Ovary (tissue), 9 donors: ENCODE measurements around the gene ZNF169. TPM values are rescaled to one million over a fixed set of nuclear protein-coding genes. Genes with fewer than 3 reads are reported as not detected.
"Not testable (repeated sequence)": the region's sequence is repeated elsewhere in the genome, so short reads cannot be mapped to it uniquely, and the experiment has no call there.

Source experiments
- DNase-seq, 5 donors: peaks; one replicate each; pipeline ENCODE4 v3.0.0-alpha.2; 2019 to 2020
- H3K27ac ChIP-seq, 2 donors: fragments of 200-600 bp; one replicate each; pipeline versions ENCODE4 v1.5.1 to v1.8.0; 2019 to 2022
- H3K27me3 ChIP-seq: fragments of 200-600 bp; one replicate; pipeline ENCODE4 v1.8.0; 2022
- H3K36me3 ChIP-seq: fragments of 200-600 bp; sonication (generic); one replicate; pipeline ENCODE4 v1.5.1; 2019
- H3K4me1 ChIP-seq: one replicate; pipeline ENCODE4 v1.8.1; 2013; ENCODE audit warnings: mild to moderate bottlenecking, moderate library complexity; ENCODE audit not compliant: insufficient read depth
- H3K4me3 ChIP-seq: fragments of 200-600 bp; sonication (generic); one replicate; pipeline ENCODE4 v1.5.1; 2017
- H3K9me3 ChIP-seq, 2 donors: fragments of 200-600 bp in 1 of 2; sonication (generic) in 1 of 2; one replicate each; pipeline versions ENCODE4 v1.5.1 to v1.8.1; 2013 to 2019; ENCODE audit warnings: mild to moderate bottlenecking in 1 of 2, moderate library complexity in 1 of 2
- EP300 ChIP-seq: sonication (generic); formaldehyde crosslinking; IDR thresholded peaks from one replicate; pipeline ENCODE4 v1.6.1; 2017; ENCODE audit warnings: antibody characterized with exemption
- POLR2A ChIP-seq: fragments of 450-650 bp; IDR thresholded peaks from one replicate; pipeline ENCODE4 v1.6.1; 2017; ENCODE audit warnings: antibody characterized with exemption, mild to moderate bottlenecking, moderate library complexity
- WGBS, 3 donors: extraction: QIAGEN DNeasy Blood & Tissue Kit in 1 of 3; methylation state at CpG; one replicate each; pipeline versions ENCODE4 v1.1.5 to v1.1.7; 2013 to 2017; 5-methylcytosine and 5-hydroxymethylcytosine counted together
- intact Hi-C, 4 donors: fragments of 100-400 bp; cut with DNase I; formaldehyde crosslinking; loops; one replicate each; pipeline versions ENCODE4 v1.11.0 to v1.15.1; 2022 to 2023
- polyA plus RNA-seq, 2 donors: library from polyadenylated mRNA; stranded (reverse); fragments of 200-250 nt in 1 of 2; fragments of 350-450 nt in 1 of 2; fragmentation: Illumina TruSeq in 1 of 2; extraction: RNeasy Lipid Tissue Mini Kit (QIAGEN cat#74804) in 1 of 2; gene quantifications; one replicate each; pipeline ENCODE4 v1.2.3, GENCODE V29; 2013 to 2014
- total RNA-seq, 7 donors: library from RNA; depleted of rRNA in 2 of 7; stranded (reverse); fragments of >200 nt in 2 of 7; fragmentation: NEBNext Ultra II Directional in 3 of 7; extraction: Animal tissue kit (Norgen Biotek cat#: 25700) in 3 of 7; gene quantifications; one replicate each; pipeline versions ENCODE4 v1.1.0 to v1.2.4, GENCODE V29; 2016 to 2023
- TF ChIP-seq, protein P1 (sequence below), 3 donors: fragments of 450-650 bp in 2 of 3; fragments of 200-600 bp in 1 of 3; IDR thresholded peaks; one replicate each; pipeline versions ENCODE4 v1.5.1 to v1.8.0; 2016 to 2022; ENCODE audit warnings: antibody characterized with exemption in 3 of 3, mild to moderate bottlenecking in 1 of 3
- donor health status: DM: no; HTN: no; CAD: no; lungs with moderate emphysema.
- donor health status: DM: no; HTN: no; CAD: no.
- donor health status: Bipolar disorder and iron deficiency.
- donor health status: DM: yes; HTN: yes; CAD: no.
- donor health status: DM: no; HTN: no; CAD: no.
- donor health status: DM: yes; HTN: yes; CAD: no.

ZNF169 gene
- total and polyA plus RNA-seq, 9 donors = 4.6 to 12.5 (median 6.6) TPM

DNA sequence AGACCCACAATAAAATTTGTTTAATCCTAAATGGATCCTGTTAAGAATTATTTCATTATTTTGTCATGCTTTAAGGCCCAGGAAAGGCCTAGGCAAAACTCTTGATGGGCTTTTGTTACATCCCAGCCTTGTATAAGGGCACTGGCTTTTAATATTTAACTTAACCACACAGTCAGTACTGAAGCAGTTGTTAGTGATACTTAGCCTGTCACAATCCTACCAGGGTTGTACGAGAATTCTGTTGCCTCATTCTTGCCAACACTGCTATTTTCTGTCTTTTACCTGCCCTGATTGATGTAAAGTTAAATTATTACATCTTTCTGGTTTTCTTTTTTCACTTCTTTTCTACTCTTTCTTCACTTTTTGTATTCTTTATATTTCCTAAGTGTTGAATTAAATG, 10.9 kb downstream of the ZNF169 start:
- Histone ChIP-seq H3K36me3 (no peaks in the 10 kb centered on the region), H3K9me3 (no peaks in the 10 kb centered on the region), H3K4me1 (no peaks in the 10 kb centered on the region), H3K27me3 (no peaks in the 10 kb centered on the region), H3K4me3 (no peak overlapping the region), H3K27ac (no peak overlapping the region)
- intact Hi-C loops = no loop called here
- WGBS, 3 donors = 91 to 98% (median 92%) methylated on average over 1 of the region's 1 CpG
- no peak for DNase-seq
- TF ChIP-seq, protein P1, sequence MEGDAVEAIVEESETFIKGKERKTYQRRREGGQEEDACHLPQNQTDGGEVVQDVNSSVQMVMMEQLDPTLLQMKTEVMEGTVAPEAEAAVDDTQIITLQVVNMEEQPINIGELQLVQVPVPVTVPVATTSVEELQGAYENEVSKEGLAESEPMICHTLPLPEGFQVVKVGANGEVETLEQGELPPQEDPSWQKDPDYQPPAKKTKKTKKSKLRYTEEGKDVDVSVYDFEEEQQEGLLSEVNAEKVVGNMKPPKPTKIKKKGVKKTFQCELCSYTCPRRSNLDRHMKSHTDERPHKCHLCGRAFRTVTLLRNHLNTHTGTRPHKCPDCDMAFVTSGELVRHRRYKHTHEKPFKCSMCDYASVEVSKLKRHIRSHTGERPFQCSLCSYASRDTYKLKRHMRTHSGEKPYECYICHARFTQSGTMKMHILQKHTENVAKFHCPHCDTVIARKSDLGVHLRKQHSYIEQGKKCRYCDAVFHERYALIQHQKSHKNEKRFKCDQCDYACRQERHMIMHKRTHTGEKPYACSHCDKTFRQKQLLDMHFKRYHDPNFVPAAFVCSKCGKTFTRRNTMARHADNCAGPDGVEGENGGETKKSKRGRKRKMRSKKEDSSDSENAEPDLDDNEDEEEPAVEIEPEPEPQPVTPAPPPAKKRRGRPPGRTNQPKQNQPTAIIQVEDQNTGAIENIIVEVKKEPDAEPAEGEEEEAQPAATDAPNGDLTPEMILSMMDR (IDR thresholded peaks at IDR 0.05) = no peak
- TF ChIP-seq POLR2A = no peak
- no peak for TF ChIP-seq EP300

DNA sequence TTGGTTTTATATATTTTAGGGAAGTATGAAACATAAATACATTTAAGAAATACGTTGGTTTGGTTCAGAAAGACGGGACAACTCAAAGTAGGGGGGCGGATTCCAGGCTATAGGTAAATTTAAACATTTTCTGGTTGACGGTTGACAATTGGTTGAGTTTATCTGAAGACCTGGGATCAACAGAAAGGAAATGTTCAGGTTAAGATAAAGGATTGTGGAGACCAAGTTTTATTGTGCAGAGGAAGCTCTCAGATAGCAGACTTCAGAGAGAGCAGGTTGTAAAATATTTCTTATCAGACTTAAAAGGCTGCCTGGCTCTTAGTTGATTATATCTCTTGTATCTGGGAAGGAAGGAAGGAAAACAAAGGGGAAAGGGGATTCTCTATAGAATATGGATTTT, 17.9 kb downstream of the ZNF169 start:
- H3K36me3 ChIP-seq, DNase-seq, H3K4me1 ChIP-seq, H3K27ac ChIP-seq, H3K27me3 ChIP-seq, intact Hi-C loops, H3K4me3 ChIP-seq, H3K9me3 ChIP-seq: not testable (repeated sequence)
- 93 to 98% (median 95%) methylated on average over 4 of the region's 4 CpGs for WGBS, 3 donors

DNA sequence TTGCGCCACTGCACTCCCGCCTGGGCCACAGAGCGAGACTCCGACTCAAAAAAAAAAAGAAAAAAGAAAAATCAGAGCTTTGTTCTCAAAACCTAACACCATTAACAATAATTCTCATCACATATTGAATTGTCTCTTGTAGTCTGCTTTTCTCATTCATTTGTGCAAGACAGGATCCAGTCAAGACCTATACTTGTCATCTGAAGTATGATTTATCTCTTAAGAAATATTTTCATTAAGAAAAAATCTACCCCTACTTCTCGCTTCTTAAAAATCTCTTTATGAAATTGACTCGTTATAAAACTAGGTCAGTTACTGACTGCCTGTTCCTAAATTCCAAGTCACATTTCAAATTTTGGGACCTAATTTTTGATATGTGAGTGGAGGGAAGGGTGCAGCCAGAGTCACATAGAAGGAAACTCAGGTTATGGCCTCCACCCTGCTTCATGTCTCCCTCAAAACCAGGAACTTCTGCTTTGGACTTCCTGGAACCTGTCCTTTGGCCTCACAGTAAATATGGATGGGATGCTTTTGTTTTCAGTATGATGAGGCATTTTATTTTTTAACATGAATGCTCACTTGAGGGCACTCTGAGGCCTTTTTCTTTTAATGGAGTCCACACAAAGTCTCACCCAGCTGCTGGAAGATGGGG, 18.9 kb downstream of the ZNF169 start:
- no peak for DNase-seq
- H3K27me3 ChIP-seq = no peaks in the 10 kb centered on the region
- H3K27ac ChIP-seq = no peak overlapping the region
- 85 to 99% (median 94%) methylated on average over 6 of the region's 6 CpGs for WGBS, 3 donors
- H3K4me3 ChIP-seq = no peak overlapping the region
- intact Hi-C loops = no loop called here
- no peaks in the 10 kb centered on the region for H3K9me3 ChIP-seq
- H3K36me3 ChIP-seq = no peaks in the 10 kb centered on the region
- H3K4me1 ChIP-seq = no peaks in the 10 kb centered on the region
- TF ChIP-seq, protein P1 (IDR thresholded peaks at IDR 0.05) = no peak
- TF ChIP-seq POLR2A (no peak), EP300 (no peak)

DNA sequence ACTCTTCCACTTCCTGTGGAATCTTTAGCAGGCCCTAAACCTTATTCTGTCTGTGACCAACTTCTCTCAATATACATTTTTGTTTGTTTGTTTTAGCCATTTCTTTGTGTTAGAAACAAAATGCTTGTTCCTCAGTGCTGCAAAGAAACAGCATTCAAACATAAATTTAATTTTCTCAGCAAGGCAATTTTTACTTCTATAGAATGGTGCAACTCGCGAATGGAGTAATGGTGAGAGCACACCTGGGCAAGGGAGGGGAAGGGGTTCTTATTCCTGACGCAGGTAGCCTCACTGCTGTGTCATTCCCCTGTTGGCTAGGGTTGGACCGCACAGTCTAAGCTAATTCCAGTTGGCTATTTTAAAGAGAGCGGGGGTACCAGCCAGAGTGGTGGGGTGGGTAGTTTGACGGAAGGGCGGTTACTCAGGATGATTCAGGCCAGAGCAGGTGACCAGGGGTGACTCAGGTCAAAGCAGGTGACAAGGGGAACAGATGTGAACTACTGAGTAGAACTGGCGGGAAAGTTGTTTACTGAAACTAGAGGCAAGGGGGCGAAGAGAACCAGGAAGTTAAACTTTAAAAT, 21.4 kb downstream of the ZNF169 start:
- intact Hi-C loops = no loop called here
- no peak for DNase-seq
- Histone ChIP-seq H3K4me3 (no peak overlapping the region), H3K4me1 (no peaks in the 10 kb centered on the region), H3K27me3 (no peaks in the 10 kb centered on the region), H3K27ac (no peak overlapping the region), H3K36me3 (no peaks in the 10 kb centered on the region), H3K9me3 (no peaks in the 10 kb centered on the region)
- TF ChIP-seq EP300 (no peak), POLR2A (no peak)
- TF ChIP-seq, protein P1 (IDR thresholded peaks at IDR 0.05) = no peak
- 92 to 98% (median 93%) methylated on average over 9 of the region's 9 CpGs for WGBS, 3 donors

DNA sequence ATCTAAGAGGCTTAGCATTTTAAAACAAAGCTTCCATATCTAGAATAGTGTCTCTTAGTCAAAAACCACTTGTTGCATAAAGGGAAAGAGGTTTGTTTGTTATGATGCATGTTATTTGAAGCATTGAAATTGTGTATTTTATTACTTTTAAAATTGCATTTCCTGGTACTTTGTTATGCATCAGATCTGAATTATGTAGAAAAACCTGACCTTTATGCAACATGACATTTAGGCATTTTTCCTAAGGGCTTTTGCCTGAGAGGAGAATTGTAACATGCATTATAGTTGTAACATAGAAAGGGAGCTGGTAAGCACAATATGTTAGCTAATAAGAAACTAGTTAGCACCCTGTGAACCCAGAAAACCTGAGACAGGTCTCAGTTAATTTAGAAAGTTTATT, 22.0 kb downstream of the ZNF169 start:
- Histone ChIP-seq H3K9me3 (no peaks in the 10 kb centered on the region), H3K36me3 (no peaks in the 10 kb centered on the region), H3K27ac (no peak overlapping the region), H3K27me3 (no peaks in the 10 kb centered on the region), H3K4me3 (no peak overlapping the region), H3K4me1 (no peaks in the 10 kb centered on the region)
- intact Hi-C loops = no loop called here
- TF ChIP-seq EP300 = no peak
- no peak for DNase-seq
